ENCODE data around the gene SHC1.
A peak's percentile ranks its signal among the peaks of the same experiment; 100 is the strongest.

The SHC1 gene

DNA sequence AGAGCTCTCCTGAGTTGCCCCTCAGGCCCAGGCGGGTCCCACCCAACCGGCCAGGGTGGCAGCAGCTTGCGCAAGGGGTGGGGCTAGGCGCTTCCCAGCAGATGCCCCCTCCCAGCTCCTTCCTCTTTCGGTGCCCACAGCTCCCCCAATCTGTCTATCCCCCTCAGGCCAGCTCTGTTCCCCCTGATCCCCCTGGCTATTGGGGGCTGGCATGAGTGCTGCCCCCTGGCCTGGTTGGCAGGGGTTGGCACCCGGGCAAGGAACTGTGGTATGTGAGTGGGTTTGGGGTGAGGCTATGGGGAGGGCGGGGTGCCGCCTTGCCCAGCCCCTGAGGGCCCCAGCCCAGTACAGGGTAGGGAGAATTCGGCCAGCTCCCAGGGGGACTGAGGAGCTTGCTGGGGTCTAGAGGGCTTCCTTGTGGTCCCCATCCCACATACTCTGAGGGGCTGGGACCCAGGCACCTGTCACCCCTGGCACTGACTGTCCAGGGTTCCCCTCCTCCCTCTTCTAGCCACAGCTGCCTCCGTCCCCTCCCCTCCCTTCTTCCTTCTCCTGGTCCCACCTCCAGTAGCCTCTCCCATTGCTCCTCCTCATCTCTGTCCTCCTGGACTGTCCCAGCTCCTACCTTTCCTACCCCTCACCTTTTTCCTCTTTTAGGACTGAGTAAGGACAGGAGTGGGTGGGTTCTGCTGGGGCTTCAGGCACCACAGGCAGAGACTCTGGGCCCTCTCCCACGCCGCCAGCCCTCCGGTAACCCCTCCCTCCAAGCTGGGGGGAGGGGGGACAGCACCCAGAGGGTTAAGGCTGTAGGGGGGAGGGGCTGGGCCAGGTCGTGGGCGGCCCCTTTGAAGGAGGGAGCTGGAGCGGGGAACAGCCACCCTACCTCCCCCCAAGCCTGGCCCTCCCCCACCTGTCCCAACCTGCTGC, 37.7 kb upstream of the SHC1 start:
- no peak for DNase-seq (ENCODE audit: low spot score)

DNA sequence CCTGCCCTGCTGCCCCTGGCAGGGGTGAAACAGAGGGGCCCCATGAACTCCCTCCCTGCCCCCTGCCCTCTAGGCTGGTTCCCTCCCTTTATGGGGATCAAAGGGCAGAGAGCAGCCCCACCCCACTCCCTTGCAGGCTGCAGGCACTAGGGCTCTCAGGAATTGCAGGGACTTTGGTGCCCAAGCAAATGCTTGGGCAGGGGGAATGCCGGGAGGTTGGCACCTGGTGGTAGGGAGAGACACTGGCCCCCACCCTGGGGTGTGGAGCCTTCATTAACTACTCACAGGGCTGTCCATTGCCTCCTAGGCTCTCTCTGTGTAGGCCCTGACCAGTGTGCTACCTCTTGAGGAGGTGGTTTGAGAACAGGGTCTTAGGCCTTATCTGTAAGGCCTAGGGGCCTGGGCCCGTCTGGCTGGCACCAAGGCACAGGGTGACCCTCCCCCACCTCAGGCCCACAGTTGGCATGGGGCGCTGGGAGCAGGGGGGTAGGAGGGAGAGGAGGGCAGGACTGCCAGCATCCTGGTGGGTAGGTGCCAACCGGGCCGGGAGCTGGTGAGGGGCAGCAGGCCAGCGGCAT, 36.8 kb upstream of the SHC1 start:
- DNase-seq (ENCODE audit: low spot score), result no peak

DNA sequence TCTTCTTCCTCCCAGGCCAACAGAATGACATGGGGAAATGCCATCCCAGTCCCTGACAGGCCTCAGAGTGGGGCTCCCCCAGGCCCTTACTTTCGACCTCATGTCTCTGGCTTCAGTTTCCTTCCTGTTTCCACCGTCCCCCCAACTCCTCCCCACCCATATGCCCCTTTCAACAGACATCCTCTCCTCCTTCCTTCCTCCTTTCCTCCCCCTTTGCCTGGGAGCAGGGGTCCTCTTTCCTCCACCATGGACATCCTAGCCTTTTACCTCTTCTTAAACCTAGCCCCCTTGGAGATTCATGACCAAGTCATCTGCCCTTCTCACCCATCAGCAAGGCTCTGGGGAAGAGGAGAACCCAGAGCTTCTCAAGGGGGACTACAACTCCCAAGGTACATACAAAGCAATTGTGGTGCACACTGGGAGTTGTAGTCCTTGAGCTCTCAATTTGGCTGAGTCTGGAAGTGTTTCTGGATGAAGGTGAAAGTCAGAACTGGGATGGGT, 36.1 kb upstream of the SHC1 start:
- no peak for DNase-seq (ENCODE audit: low spot score)

DNA sequence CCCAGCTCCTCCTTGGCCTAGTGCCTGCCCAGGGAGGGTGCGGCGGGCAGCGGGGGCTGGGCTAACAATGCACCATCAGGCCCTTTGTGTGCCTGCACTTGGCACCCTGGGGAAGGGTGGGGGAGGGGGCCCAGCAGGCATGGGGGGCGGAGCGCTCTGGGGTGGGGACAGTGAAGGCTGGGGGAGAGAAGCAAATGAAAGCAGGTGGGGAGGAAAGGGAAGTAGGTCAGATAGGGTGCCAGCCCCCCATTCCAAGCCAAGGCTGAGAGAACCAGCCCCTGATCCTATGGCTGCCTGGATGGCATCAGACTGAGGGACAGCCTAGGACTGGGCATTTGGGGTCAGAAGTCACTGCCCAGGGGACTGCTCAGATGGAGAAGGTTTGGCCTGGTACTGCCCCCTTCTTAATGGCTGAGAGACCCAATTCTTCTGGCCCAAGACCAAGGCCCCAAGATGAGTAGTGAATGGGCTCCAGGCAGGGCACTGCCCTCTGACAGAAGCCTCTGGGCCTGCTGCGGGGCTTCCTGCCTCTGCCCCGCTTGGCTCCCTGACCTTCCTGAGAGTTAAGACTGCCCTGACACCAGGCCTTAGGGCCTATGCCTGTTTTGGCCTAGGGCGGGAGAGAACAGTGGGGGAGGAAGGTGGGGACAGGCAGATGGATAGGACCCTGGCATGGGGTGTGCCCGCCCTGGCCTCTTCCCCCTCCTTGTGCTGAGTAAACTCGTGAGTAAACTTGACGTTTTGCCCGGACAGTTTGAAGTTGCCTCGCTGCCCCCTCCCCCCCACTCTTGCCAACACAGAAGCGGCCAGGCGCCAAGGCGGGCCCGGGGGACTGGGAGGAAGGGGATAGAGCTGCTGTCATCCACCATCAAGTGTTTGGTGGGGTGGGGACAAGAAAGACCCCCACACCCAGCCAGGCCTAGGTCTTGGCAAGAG, 34.8 kb upstream of the SHC1 start:
- DNase-seq (ENCODE audit: low spot score), result no peak

DNA sequence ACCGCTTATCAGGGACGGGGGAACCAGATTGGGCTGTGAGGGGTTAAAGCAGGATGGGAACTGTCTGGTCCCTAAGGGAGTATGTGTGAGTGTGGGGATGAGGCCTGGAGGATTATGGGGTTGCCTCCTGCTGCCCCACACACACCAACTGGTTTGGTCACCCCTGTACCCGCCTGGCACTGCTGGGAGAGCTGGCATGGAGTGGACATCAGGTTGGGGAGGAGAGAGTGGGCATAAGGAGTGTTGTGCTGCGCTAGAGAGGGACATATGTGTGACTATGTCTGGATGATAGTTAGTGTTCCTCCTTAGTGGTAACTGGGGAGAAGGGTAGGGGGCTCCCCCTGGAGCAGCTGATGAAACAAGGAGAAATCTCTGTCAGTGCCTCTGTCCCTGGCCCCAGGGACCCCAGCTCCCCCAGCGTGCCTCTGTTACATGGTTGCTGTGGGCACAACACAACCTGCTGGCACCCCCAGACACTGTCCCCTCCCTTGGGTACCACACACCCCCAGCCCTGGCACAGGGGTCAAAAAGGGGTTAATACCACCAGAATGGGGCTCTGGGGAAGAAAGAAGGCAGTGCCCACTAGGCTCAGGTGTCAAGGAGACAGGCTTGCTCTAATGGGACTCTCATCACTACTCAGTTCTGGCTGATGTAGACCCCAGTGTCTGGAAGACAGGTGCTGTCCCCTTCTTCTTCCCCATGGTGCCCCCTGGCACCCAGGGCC, 34.0 kb upstream of the SHC1 start:
- no peak for DNase-seq (ENCODE audit: low spot score)

DNA sequence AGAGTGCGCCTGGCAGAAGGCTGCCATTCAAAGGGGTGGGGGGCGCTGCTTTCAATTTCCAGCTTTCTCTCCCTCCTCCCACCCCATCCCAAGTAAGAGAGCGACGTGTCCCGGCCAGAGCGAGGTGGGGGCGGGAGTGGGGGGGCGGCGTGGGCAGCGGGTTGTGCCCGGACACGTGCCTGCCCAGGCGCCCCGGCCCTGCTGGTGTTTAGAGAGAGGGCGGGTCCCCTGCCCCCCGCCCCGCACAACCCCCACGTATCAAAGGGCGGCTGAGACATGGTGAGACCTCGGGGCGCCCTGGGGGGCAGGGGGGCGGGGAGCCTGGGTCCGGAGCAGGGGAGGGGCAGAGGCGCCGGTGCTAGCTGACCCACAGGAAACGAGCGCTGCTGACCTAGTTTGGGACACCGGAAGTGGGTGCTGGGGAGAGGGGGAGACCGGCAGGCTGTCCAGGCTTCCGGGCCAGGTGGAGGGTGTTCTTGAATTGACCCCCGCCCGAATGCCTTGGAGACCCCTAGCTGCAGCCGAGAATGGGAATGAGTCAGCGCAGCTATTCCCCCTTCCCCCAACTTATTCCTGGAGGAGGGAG, 33.3 kb upstream of the SHC1 start:
- peak; percentile 56 for DNase-seq (ENCODE audit: low spot score)

DNA sequence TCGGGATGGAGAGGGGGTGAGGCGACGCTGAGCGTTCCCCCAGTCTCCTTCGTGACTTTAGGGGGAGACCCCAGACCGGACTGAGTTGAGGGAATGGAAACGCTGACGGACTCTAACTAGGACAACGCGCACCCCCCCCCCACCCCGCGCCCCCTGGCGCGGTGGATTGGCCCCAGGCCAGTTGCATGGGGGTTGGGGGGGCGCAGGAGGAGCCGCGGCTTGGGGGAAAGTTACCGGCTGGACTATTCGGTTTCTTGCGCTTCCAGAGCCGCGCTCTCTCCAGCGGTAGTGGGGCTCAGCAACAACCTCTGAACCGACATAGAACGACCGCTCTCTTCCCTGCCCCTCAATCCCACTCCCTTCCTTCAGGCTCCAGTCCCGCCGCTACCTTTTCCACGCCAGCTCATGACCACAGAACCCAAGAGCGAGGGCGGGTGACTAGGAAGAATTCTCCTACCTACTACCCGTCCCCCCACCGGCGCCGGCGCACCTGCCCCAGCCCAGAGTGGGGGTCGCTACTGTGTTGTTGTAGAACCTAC, 32.7 kb upstream of the SHC1 start:
- no peak for DNase-seq (ENCODE audit: low spot score)

DNA sequence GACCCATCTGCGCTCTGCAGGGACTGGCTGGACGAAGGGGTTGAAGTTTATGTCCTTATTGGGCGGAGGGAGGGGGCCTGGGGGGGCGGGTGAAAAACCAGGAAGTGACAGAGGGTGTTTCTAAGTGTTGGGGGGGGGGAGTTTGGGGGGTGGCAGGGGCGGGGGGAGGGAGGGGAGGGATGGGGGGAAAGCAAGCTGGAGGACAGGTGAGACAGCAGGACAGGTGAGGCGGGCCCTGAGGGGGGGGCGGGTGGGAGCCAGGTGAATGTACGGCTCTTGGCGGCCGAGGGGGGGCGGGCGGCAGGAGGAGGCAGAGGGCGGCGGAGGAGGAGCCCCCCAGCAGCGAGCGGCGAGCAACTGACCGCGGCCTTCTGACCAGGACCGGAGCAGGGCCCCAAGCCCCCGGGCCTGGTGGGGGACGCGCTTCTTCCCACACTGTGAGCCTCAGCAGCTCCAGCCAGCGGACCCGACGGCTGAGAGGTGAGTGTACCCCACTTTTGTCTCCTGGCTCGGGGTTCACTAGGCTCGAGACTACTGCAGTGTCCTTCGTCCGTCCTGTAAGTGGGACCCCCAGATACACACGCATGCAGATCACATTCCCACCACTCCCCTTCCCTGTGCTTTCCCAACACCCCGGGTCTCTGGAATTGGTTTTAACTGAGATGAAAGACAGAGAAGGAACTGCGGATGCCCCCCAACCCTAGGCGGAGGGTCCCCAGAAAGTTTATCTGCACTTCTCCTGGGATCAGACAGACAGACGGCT, 32.1 kb upstream of the SHC1 start, which contains the start of gene ZBTB7B:
Gene ZBTB7B, plus strand, starts transcription at position 339 of the 763 bp plus-strand sequence. CDS start 11,859 bp downstream, outside the sequence.
- DNase-seq (ENCODE audit: low spot score), result no peak

DNA sequence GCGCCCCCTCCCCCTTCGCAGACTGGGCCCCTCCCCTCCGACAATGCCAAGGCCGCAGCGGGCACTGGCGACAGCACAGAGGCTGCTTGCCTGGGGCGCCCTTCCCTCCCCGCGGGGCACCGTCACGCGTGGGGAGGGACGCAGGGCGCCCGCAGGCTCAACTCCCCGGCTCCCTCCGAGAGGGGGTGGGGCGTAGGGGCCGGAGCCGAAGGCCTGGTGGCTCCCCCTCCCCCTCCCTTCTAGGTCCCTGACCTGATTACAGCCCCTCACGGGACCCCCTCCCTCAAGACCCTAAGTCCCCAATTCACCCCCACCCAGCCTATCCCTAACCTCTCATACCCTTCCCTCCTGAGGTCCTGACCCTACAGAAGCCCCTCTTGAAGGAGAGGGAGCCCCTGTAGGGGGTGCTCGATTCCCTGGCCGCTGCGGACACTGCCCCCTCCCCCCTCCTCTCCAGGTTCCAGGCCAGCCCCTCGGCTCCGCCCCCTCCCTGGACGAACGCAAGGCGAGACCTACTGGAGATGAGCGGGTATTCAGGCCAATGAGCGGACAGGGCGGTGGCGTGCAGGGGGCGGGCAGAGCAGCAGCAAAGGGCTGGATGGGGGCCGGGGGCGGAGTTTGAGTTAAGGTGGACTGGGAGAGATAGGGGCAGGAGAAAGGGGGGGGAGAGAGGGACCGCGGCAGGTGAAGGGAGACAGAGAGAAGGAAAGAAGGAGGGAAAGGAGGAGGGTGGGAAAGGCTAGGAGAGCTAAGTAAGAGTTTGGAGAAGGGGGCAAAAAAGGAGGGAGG, 31.3 kb upstream of the SHC1 start:
- DNase-seq (ENCODE audit: low spot score), result peak; percentile 98

DNA sequence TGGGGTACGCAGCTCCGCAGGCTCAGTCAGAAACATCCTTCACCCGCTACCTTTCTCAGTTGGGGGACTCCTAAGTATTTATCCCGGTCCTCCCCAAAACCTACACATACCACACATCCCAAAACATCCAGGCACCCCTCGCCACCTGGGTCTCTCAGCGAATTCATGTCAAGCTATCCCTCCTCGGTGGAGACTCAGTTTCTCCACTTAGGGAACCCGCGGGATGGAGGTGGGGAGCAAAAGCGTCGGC, 30.8 kb upstream of the SHC1 start:
- no peak for DNase-seq (ENCODE audit: low spot score)

DNA sequence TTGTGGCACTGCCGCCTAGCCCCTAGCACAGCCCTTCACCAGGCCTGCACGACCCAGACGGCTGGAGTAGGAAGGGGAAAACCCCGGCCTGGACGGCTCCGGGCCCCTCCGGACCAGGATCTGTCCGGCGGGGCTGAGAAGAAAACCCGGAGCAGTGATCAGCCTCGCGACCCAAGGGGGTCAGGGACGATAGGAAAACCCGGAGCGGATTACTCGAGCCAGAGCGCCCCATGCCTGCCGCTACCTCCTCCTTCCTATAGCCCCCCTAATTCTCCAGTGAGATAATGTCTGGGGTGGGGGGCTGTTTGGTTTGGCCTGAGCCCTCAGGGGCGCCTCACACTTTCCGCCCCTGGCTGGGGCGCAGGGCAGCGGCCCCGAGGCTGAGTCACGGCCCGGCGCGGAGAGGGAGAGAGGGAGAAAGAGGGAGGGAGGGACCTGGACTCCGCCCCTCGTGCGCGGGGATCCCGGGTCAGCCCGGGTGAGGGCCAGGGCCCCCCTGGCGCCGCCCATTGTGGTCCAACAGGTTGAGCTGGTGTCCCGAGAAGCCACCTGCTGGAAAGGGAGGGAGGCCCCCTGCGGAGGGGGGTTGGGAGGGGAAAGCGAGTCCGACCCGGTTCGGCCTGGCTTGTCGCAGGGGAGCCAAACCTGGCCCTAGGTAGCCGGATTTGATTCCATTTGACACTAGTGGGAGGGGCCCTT, 30.3 kb upstream of the SHC1 start:
- peak; percentile 60 for DNase-seq (ENCODE audit: low spot score)

DNA sequence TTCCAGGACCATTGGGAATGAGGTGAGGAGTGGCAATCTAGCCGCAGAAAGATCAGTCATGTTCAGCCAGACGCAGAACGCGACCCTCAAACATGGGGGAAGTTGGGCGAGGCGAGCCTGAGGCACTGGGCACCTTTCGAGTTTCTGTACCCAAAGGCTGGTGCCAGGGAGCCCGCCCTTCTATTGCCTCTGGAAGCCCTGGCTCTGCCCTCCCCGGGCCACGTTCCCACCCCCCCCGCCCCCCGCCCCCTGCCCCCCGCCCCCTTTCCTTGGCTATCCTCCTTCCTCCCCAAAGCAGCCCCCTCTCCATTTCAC, 29.8 kb upstream of the SHC1 start:
- DNase-seq (ENCODE audit: low spot score), result no peak

DNA sequence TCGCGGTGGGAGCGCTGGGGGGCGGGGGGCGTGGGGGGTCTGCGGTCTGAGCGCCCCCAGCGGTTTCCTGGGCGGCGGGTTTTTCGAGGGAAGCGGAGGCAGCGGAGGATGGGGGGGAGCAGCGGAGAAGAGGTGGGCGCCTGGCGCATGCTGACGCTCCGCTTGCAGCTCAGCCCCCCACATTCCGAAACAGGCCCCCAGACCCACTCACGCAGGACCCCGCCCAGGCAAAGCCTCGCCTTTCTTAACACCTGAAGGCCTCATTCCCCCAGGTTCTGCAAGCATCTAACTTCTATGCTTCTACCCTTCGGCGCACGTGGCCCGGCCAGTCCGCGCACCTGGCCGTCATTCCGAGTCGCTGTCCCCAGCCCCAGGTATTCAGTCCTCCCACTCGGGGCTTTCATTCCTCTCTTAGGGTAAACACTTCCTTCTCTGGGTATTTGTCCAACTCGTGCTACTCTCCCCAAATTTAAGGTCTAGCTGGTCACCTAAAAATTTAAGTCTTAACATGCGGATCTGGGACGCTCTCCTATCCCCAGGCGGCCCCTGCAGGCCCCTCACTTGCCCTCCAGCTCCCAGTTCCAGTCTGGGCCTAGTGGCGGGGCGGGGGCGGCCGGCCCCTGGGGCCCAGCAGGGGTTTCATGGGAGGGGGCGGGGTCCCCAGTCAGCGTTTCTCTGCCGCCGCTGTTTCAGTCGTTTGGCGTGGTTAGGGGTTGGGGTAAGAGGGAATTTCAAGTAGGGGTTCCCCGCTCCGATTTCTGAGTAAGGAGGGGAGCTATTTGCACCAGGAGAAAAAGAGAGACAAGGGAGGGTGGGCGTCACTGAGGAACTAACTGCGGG, 29.2 kb upstream of the SHC1 start:
- DNase-seq (ENCODE audit: low spot score), result no peak

DNA sequence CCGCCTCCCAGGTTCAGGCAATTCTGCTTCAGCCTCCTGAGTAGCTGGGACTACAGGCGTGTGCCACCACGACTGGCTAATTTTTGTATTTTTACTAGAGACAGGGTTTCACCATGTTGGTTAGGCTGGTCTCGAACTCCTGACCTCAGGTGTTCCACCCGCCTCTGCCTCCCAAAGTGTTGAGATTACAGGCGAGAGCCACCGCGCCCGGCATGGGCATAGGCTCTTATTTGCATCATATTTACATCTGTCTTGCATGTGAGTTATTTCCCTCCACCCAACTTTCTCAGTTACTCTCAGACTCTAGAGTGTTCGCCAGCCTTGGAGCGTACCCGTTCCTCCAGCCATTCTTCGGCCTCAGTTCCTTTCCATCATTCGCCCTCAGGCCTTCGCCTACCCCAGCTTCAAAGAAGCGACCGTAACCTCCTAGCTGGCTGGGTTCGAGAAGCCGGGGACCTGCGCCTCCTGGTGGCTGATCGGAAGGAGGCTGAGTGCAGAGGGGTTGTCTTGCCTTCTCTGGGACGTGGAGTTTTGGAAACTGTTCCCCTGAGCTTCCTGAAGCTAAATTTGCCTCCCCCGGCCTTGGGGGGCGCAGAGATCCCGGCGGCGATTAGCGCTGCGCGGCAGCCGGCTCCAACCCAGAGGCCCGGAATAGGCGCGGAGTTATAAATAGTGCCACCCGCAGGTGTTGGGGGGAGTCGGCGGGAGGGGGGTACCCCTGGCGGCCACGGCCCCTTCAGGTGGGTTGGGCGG, 28.4 kb upstream of the SHC1 start:
- DNase-seq (ENCODE audit: low spot score), result no peak

DNA sequence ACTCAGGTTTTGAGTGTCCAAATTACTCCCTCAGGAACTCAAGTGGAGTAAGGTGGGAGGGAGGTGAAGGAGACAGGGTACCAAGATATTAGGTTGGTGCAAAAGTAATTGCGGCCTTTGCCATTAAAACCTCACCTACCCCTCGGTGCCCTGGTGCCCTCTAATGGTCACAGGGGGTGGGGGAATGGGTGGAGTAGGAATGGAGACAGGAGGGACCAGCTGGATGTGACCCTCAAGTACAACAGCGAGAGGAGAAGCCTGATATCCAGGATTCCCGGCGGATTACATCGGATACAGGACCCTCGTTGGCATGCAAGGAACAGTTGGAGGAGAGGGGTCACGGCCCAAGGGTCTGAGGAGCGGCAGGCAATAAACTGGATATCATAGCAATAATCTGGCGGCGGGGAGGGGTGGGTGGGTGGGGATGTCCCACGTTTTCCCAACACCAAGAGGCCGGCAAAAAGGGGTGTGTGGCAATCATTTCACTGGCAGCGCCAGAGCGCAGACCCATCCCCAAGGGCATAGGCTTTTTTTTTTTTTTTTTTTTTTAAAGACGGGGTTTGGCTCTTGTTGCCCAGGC, 27.7 kb upstream of the SHC1 start:
- DNase-seq (ENCODE audit: low spot score), result no peak

DNA sequence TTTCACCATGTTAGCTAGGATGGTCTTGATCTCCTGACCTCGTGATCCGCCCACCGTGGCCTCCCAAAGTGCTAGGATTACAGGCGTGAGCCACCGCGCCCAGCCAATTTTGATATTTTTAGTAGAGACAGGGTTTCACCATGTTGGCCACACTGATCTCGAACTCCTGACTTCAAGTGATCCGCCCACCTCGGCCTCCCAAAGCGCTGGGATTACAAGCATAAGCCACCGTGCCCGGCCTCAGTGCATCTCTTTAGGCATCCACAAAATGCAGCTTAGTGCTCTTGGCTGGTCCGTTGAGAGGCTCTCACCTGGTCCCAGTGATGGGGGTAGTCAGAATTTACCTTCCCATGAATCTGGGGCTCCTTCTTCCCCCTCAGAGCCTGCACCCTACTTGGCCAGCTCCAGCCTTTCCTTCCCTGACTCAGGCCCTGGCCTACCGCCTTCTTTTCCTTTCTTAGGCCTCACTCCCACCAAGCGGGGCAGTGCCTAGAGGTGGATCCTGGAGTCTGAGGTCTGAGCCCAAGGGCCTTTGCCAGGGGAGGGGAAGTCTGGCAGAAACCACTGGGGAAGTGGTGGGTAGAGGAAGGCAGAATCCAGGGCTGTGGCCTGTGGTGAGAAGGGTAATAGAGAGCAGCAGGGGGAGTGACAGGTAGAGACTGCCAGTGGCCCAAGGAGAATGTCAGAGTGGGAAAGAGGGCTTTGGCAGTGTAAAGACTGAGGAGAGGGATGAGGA, 26.6 kb upstream of the SHC1 start:
- DNase-seq (ENCODE audit: low spot score), result no peak
